CD4-positive, alpha-beta memory T cell (primary cell): ENCODE results near the gene KLHDC9. TPM values are rescaled to one million over a fixed set of nuclear protein-coding genes. Genes with fewer than 3 reads are reported as not detected.

Experiments used
- CTCF ChIA-PET: fragments of 350-600 bp; sonication (Branson Sonifier 250); formaldehyde crosslinking; loops from one replicate; lab custom pipeline; 2021; ENCODE audit warnings: inconsistent platforms; ENCODE audit not compliant: partially characterized antibody; lab: Charles Lee
- POLR2A ChIA-PET: fragments of 350-600 bp; sonication (Branson Sonifier 250); formaldehyde crosslinking; loops from one replicate; lab custom pipeline; 2021; ENCODE audit not compliant: partially characterized antibody; lab: Charles Lee
- DNase-seq, 5 donors: peaks; one replicate each; pipeline versions ENCODE4 v3.0.0 to v3.0.0-alpha.2; 2020 to 2022; ENCODE audit warnings: mixed read lengths in 1 of 5
- H3K27ac ChIP-seq: one replicate; pipeline ENCODE4 v1.7.0; 2013; ENCODE audit warnings: low read depth, low read length
- H3K27me3 ChIP-seq: 2 replicates; pipeline ENCODE4 v1.7.0; 2013; ENCODE audit warnings: mild to moderate bottlenecking, low read length, moderate library complexity; ENCODE audit not compliant: insufficient read depth
- H3K36me3 ChIP-seq: 2 replicates; pipeline ENCODE4 v1.7.0; 2013; ENCODE audit warnings: mild to moderate bottlenecking, low read length, moderate library complexity; ENCODE audit not compliant: insufficient read depth
- H3K4me1 ChIP-seq: 2 replicates; pipeline ENCODE4 v1.7.0; 2013; ENCODE audit warnings: mild to moderate bottlenecking, low read length, moderate library complexity; ENCODE audit not compliant: insufficient read depth
- H3K4me3 ChIP-seq, 2 donors: one replicate each; pipeline ENCODE4 v1.7.0; 2013; ENCODE audit warnings: low read length in 2 of 2, mild to moderate bottlenecking in 1 of 2
- H3K9me3 ChIP-seq, 2 donors: one replicate each; pipeline ENCODE4 v1.7.0; 2013; ENCODE audit warnings: low read length in 2 of 2, control low read depth in 1 of 2; ENCODE audit not compliant: control insufficient read depth in 1 of 2
- H3K27ac Mint-ChIP-seq, 7 donors: one replicate each; pipeline ENCODE4 v1.8.0; 2020 to 2021; ENCODE audit warnings: mixed read lengths in 7 of 7, mild to moderate bottlenecking in 6 of 7, inconsistent platforms in 3 of 7, moderate library complexity in 3 of 7
- H3K27me3 Mint-ChIP-seq, 2 donors: one replicate each; pipeline ENCODE4 v1.8.0; 2020 to 2021; ENCODE audit warnings: mixed read lengths in 2 of 2
- H3K36me3 Mint-ChIP-seq, 2 donors: one replicate each; pipeline ENCODE4 v1.8.0; 2020 to 2021; ENCODE audit warnings: mixed read lengths in 2 of 2, inconsistent platforms in 1 of 2, mild to moderate bottlenecking in 1 of 2
- H3K4me1 Mint-ChIP-seq, 4 donors: one replicate each; pipeline ENCODE4 v1.8.0; 2020 to 2021; ENCODE audit warnings: mixed read lengths in 4 of 4, mild to moderate bottlenecking in 1 of 4
- H3K4me3 Mint-ChIP-seq, 8 donors: one replicate each; pipeline ENCODE4 v1.8.0; 2020 to 2021; ENCODE audit warnings: mixed read lengths in 8 of 8, mild to moderate bottlenecking in 7 of 8, moderate library complexity in 6 of 8, inconsistent platforms in 3 of 8
- H3K9me3 Mint-ChIP-seq, 8 donors: one replicate each; pipeline ENCODE4 v1.8.0; 2020 to 2021; ENCODE audit warnings: mixed read lengths in 8 of 8, mild to moderate bottlenecking in 5 of 8, inconsistent platforms in 3 of 8, moderate library complexity in 1 of 8
- intact Hi-C: fragments of 100-400 bp; cut with micrococcal nuclease; formaldehyde crosslinking; loops from one replicate; pipeline ENCODE4 v1.15.1; 2023
- polyA plus RNA-seq, 2 donors: library from polyadenylated mRNA; unstranded; fragments of 300-500 nt; fragmentation: Illumina TruSeq; gene quantifications; one replicate each; pipeline ENCODE4 v1.2.3, GENCODE V29; 2021
- total RNA-seq, 2 experiments: library from RNA; stranded (reverse); gene quantifications; one replicate each; pipeline ENCODE4 v1.2.3, GENCODE V29; 2021

Gene KLHDC9
- total and polyA plus RNA-seq, 4 experiments from 2014 or later, result 0.52 to 2.4 (median 0.60) TPM

- no peaks in the 10 kb centered on the region for H3K27me3 ChIP-seq
- no peak overlapping the region for H3K4me3 ChIP-seq
- CTCF ChIA-PET, result interaction anchor here (5.2 kb wide), 1 partner anchor 10 kb away, joined by 26 read pairs; the partner anchor contains the start of gene KLHDC9
- Mint-ChIP-seq H3K27me3 (no peaks in the 10 kb centered on the region), H3K27ac (no peak overlapping the region), H3K4me3 (no peak overlapping the region), H3K4me1 (peaks cover 0 to 2% (median 0%) of the 10 kb centered on the region in 4 donors), H3K36me3 (no peaks in the 10 kb centered on the region), H3K9me3 (no peaks in the 10 kb centered on the region)
- DNase-seq, result no peak
- intact Hi-C loops, result no loop called here
- H3K4me1 ChIP-seq, result no peaks in the 10 kb centered on the region
- H3K9me3 ChIP-seq, result no peaks in the 10 kb centered on the region
- no peaks in the 10 kb centered on the region for H3K36me3 ChIP-seq
- no peak overlapping the region for H3K27ac ChIP-seq
- POLR2A ChIA-PET, result interaction anchor here (0.7 to 1.3 kb wide), 2 partner anchors 9 to 43 kb away, joined by 3 to 4 read pairs; partner anchors contain the start of gene USF1
These were observed 9.5 kb upstream of the KLHDC9 start for GRCh38 chr1:161088587-161089110.

- ChIA-PET CTCF (interaction anchor here (5.2 kb wide), 1 partner anchor 9 kb away, joined by 26 read pairs; the partner anchor contains the start of gene KLHDC9), POLR2A (interaction anchor here (1.3 kb wide), 1 partner anchor 44 kb away, joined by 4 read pairs; the partner anchor contains the start of gene USF1)
- no peaks in the 10 kb centered on the region for H3K9me3 Mint-ChIP-seq
- intact Hi-C loops, result no loop called here
- H3K27me3 Mint-ChIP-seq, result no peaks in the 10 kb centered on the region
- no peak within 1 kb of the TSS for H3K27ac Mint-ChIP-seq
- no peak within 1 kb of the TSS for H3K4me3 Mint-ChIP-seq
- H3K36me3 Mint-ChIP-seq, result no peaks in the 10 kb centered on the region
- Histone ChIP-seq H3K27ac (no peak within 1 kb of the TSS), H3K36me3 (no peaks in the 10 kb centered on the region), H3K9me3 (no peaks in the 10 kb centered on the region), H3K4me3 (no peak within 1 kb of the TSS), H3K27me3 (no peaks in the 10 kb centered on the region), H3K4me1 (no peaks in the 10 kb centered on the region)
- no peak for DNase-seq
- H3K4me1 Mint-ChIP-seq, result peaks cover 0 to 2% (median 0%) of the 10 kb centered on the region in 4 donors
These were observed 8.8 kb upstream of the KLHDC9 start, which contains the start of gene NECTIN4 for GRCh38 chr1:161089251-161089924. Gene NECTIN4 (minus strand): TSS chr1:161089558. CDS start chr1:161089296, 262 bp downstream.

GRCh38 chr1:161089938-161090337 is 8.2 kb upstream of the KLHDC9 start:
- H3K9me3 ChIP-seq, result no peaks in the 10 kb centered on the region
- intact Hi-C loops, result no loop called here
- H3K4me3 ChIP-seq, result no peak overlapping the region
- no peaks in the 10 kb centered on the region for H3K27me3 ChIP-seq
- no peak overlapping the region for H3K27ac ChIP-seq
- DNase-seq, result no peak
- H3K9me3 Mint-ChIP-seq, result no peaks in the 10 kb centered on the region
- no peaks in the 10 kb centered on the region for H3K4me1 ChIP-seq
- no peak overlapping the region for H3K27ac Mint-ChIP-seq
- CTCF ChIA-PET, result no interaction called here
- POLR2A ChIA-PET, result no interaction called here
- no peak overlapping the region for H3K4me3 Mint-ChIP-seq
- no peaks in the 10 kb centered on the region for H3K27me3 Mint-ChIP-seq
- H3K36me3 ChIP-seq, result no peaks in the 10 kb centered on the region
- no peaks in the 10 kb centered on the region for H3K36me3 Mint-ChIP-seq
- peaks cover 0 to 2% (median 0%) of the 10 kb centered on the region in 4 donors for H3K4me1 Mint-ChIP-seq

- Mint-ChIP-seq H3K27ac (no peak overlapping the region), H3K9me3 (no peaks in the 10 kb centered on the region), H3K4me3 (no peak overlapping the region), H3K27me3 (no peaks in the 10 kb centered on the region), H3K4me1 (peaks cover 0 to 2% (median 0%) of the 10 kb centered on the region in 4 donors), H3K36me3 (no peaks in the 10 kb centered on the region)
- ChIA-PET CTCF (no interaction called here), POLR2A (no interaction called here)
- no peaks in the 10 kb centered on the region for H3K27me3 ChIP-seq
- no peak overlapping the region for H3K4me3 ChIP-seq
- H3K9me3 ChIP-seq, result no peaks in the 10 kb centered on the region
- H3K36me3 ChIP-seq, result no peaks in the 10 kb centered on the region
- DNase-seq, result no peak
- intact Hi-C loops, result no loop called here
- H3K27ac ChIP-seq, result no peak overlapping the region
- no peaks in the 10 kb centered on the region for H3K4me1 ChIP-seq
These were observed 7.5 kb upstream of the KLHDC9 start for GRCh38 chr1:161090617-161091016.

GRCh38 chr1:161091093-161091492 is 7.1 kb upstream of the KLHDC9 start:
- Mint-ChIP-seq H3K27me3 (no peaks in the 10 kb centered on the region), H3K4me3 (no peak overlapping the region), H3K9me3 (no peaks in the 10 kb centered on the region), H3K36me3 (no peaks in the 10 kb centered on the region), H3K4me1 (peaks cover 0 to 2% (median 0%) of the 10 kb centered on the region in 4 donors), H3K27ac (no peak overlapping the region)
- H3K27ac ChIP-seq, result no peak overlapping the region
- H3K9me3 ChIP-seq, result no peaks in the 10 kb centered on the region
- no peak for DNase-seq
- intact Hi-C loops, result no loop called here
- no peak overlapping the region for H3K4me3 ChIP-seq
- H3K4me1 ChIP-seq, result no peaks in the 10 kb centered on the region
- ChIA-PET POLR2A (no interaction called here), CTCF (no interaction called here)
- H3K36me3 ChIP-seq, result no peaks in the 10 kb centered on the region
- no peaks in the 10 kb centered on the region for H3K27me3 ChIP-seq

- CTCF ChIA-PET, result interaction anchor here (1.0 to 7.8 kb wide), 2 partner anchors 23 to 122 kb away, joined by 3 to 159 read pairs; partner anchors contain the start of gene ARHGAP30
These were observed 6.2 kb upstream of the KLHDC9 start for GRCh38 chr1:161091796-161092507.

More at GRCh38 chr1:161091796-161092507, 6.2 kb upstream of the KLHDC9 start:
- Mint-ChIP-seq H3K4me1 (peaks cover 1 to 7% (median 4%) of the 10 kb centered on the region in 4 donors), H3K27ac (peak overlapping the region in 3 of 7 donors; percentile 16 to 52 (median 16)), H3K9me3 (peaks cover 0 to 4% (median 0%) of the 10 kb centered on the region in 8 donors), H3K4me3 (no peak overlapping the region), H3K36me3 (no peaks in the 10 kb centered on the region), H3K27me3 (no peaks in the 10 kb centered on the region)
- no peak for DNase-seq
- Histone ChIP-seq H3K36me3 (no peaks in the 10 kb centered on the region), H3K4me3 (no peak overlapping the region), H3K27me3 (no peaks in the 10 kb centered on the region), H3K4me1 (peaks cover 3% of the 10 kb centered on the region), H3K27ac (no peak overlapping the region), H3K9me3 (no peaks in the 10 kb centered on the region)
- POLR2A ChIA-PET, result interaction anchor here (1.2 to 1.7 kb wide), 2 partner anchors 23 to 46 kb away, joined by 3 to 4 read pairs; partner anchors contain the start of gene USF1
- intact Hi-C loops, result no loop called here
